Stomach smooth muscle (tissue), 2 donors: Measurements from ENCODE around the gene THRB.
A peak's percentile ranks its signal among the peaks of the same experiment; 100 is the strongest.

Source experiments
- H3K27ac ChIP-seq: one replicate; pipeline ENCODE4 v1.7.0; 2013; ENCODE audit warnings: mild to moderate bottlenecking, low read length, inconsistent platforms
- H3K27me3 ChIP-seq, 2 donors: one replicate each; pipeline ENCODE4 v1.7.0; 2013; ENCODE audit warnings: low read length in 2 of 2; ENCODE audit not compliant: insufficient read depth in 2 of 2, control insufficient read depth in 1 of 2
- H3K36me3 ChIP-seq, 2 donors: one replicate each; pipeline ENCODE4 v1.7.0; 2013; ENCODE audit warnings: low read length in 2 of 2; ENCODE audit not compliant: control insufficient read depth in 2 of 2, insufficient read depth in 2 of 2
- H3K4me1 ChIP-seq: one replicate; pipeline ENCODE4 v1.7.0; 2013; ENCODE audit warnings: low read length; ENCODE audit not compliant: control insufficient read depth, insufficient read depth
- H3K4me3 ChIP-seq, 2 donors: one replicate each; pipeline ENCODE4 v1.7.0; 2013; ENCODE audit warnings: low read length in 2 of 2
- H3K9ac ChIP-seq, 2 donors: one replicate each; pipeline ENCODE4 v1.7.0; 2013; ENCODE audit warnings: low read length in 2 of 2, mild to moderate bottlenecking in 1 of 2
- H3K9me3 ChIP-seq, 2 donors: one replicate each; pipeline ENCODE4 v1.7.0; 2013; ENCODE audit warnings: low read length in 2 of 2; ENCODE audit not compliant: control insufficient read depth in 2 of 2
- donor health status: healthy.
- donor health status: Pancreatic carcinoma.

Gene THRB

GRCh38 chr3:24145981-24146822, 348.4 kb downstream of the THRB start:
- peaks cover 6 to 13% of the 10 kb centered on the region in 2 donors for H3K36me3 ChIP-seq
- H3K9ac ChIP-seq = no peak overlapping the region
- peaks cover 8% of the 10 kb centered on the region for H3K4me1 ChIP-seq
- H3K27ac ChIP-seq = peak overlapping the region; percentile 32
- H3K27me3 ChIP-seq = no peaks in the 10 kb centered on the region
- H3K9me3 ChIP-seq = no peaks in the 10 kb centered on the region
- H3K4me3 ChIP-seq = peak overlapping the region in 1 of 2 donors; percentile 28

DNA sequence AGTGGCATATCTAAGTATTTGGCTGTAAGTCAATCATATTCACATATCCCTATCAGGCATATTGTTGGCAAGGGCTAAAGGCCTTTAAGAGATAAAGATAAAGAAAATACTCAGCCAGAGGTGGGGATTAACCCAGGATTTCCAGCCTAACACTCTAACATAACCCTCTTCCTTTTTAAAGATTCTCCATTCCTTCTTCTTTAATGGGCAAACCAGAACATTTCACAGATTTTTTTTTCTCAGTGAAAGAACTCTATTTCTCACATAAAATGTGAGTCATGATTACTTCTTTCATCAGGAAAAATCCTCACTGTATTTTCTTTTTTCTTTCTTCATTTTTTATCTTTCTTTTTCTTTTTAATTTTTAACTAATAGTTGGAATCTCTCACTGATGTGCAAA, 349.2 kb downstream of the THRB start:
- Histone ChIP-seq H3K9ac (no peak overlapping the region), H3K9me3 (no peaks in the 10 kb centered on the region), H3K4me3 (no peak overlapping the region), H3K27ac (no peak overlapping the region), H3K36me3 (peaks cover 6 to 13% of the 10 kb centered on the region in 2 donors), H3K4me1 (peaks cover 8% of the 10 kb centered on the region), H3K27me3 (no peaks in the 10 kb centered on the region)

- peak overlapping the region; percentile 0 for H3K27ac ChIP-seq
- no peak overlapping the region for H3K9ac ChIP-seq
- peaks cover 6 to 13% of the 10 kb centered on the region in 2 donors for H3K36me3 ChIP-seq
- H3K4me3 ChIP-seq = no peak overlapping the region
- H3K4me1 ChIP-seq = peaks cover 34% of the 10 kb centered on the region
- H3K27me3 ChIP-seq = no peaks in the 10 kb centered on the region
- no peaks in the 10 kb centered on the region for H3K9me3 ChIP-seq
Observed at GRCh38 chr3:24142127-24142526, 352.5 kb downstream of the THRB start.

DNA sequence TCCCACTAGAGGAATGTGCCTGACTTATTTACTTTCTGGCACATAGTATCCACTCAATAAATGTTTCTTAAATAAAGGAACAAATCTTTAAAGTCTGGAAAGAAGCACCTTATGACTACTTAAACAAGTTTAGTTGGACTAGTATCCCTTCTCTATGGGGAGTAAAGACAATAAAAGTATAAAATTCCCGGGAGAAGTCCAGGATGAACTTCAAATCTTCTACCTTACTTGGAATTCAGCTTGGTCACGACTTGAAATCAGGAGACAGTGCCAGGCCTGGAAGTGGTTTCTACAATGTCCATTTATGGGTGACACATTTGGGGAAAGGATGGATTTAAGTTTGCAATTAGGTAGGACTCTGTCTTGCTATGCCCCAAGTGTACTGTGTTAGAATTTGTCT, 353.1 kb downstream of the THRB start:
- no peaks in the 10 kb centered on the region for H3K9me3 ChIP-seq
- H3K27me3 ChIP-seq = no peaks in the 10 kb centered on the region
- peak overlapping the region; percentile 0 for H3K27ac ChIP-seq
- H3K4me1 ChIP-seq = peaks cover 34% of the 10 kb centered on the region
- H3K4me3 ChIP-seq = no peak overlapping the region
- H3K36me3 ChIP-seq = peaks cover 6 to 13% of the 10 kb centered on the region in 2 donors
- H3K9ac ChIP-seq = no peak overlapping the region

DNA sequence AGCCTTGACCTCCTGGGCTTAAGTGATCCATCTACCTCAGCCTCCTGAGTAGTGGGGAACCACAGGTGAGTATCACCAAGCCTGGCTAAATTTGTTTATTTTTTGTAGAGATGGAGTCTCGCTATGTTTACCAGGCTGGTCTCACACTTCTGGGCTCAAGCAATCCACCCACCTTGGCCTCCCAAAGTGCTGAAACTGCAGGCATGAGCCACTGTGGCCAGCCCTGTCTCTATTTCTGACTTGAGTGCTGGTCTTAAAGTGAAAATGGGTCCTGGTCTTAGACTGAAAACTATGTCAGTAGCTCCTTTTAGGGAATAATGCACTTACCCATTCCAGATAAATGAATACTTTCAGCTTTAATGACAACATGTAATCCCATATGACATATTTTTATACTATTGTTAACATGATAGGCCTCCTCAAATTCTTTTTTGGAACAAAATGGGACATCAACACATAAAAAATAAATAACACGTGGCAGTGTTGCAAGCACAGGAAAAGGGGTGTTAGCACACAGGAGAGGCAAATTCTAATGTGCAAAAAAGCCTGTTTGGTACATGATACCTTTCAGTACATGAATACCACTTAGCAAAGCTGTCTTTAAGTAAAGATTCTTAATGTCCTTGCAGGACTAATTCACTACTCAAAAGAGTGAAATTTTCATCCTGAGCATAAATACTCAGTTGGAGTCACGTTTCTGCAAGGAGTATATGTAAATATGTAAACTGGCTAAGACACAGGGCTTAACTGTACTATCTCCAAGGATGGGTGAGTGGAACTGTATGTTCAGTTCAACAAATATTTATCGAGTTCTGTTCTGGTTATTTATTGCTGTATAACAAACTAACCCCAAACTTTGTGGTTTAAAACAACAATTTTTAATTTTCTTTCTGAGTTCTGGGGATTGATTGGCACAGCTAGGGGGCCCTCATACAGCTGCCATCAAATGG, 354.9 kb downstream of the THRB start:
- peak overlapping the region; percentile 85 for H3K27ac ChIP-seq
- no peak overlapping the region for H3K9ac ChIP-seq
- H3K4me3 ChIP-seq = no peak overlapping the region
- no peaks in the 10 kb centered on the region for H3K9me3 ChIP-seq
- H3K27me3 ChIP-seq = no peaks in the 10 kb centered on the region
- H3K4me1 ChIP-seq = peaks cover 36% of the 10 kb centered on the region
- H3K36me3 ChIP-seq = peaks cover 6 to 13% of the 10 kb centered on the region in 2 donors

DNA sequence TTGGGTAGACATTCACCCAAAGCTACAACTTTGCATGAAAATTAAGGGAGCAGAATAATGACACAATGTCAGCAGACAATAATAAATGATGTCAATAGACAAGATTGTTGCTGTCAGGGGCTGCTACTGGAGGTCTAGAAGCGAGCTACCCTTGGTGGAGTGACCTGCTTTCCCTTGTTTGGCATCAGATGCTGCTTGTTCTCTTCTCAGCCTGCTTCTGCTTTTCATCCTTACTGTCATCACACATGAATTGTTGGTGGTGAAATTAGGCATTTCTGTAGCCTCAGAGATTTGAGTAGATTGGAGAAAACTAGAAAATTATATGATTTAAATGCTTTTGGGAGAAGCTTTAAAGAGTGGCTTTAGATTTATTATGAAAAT, 355.8 kb downstream of the THRB start:
- Histone ChIP-seq H3K4me3 (no peak overlapping the region), H3K4me1 (peaks cover 45% of the 10 kb centered on the region)

GRCh38 chr3:24137958-24138875, 356.4 kb downstream of the THRB start:
- H3K9ac ChIP-seq = no peak overlapping the region
- H3K4me1 ChIP-seq = peaks cover 48% of the 10 kb centered on the region
- H3K36me3 ChIP-seq = peaks cover 6 to 8% of the 10 kb centered on the region in 2 donors
- H3K27me3 ChIP-seq = no peaks in the 10 kb centered on the region
- peak overlapping the region; percentile 85 for H3K27ac ChIP-seq
- no peaks in the 10 kb centered on the region for H3K9me3 ChIP-seq
- peak overlapping the region; percentile 2 to 22 for H3K4me3 ChIP-seq

More for the DNA sequence above, 355.8 kb downstream of the THRB start:
- Histone ChIP-seq H3K27me3 (no peaks in the 10 kb centered on the region), H3K27ac (peak overlapping the region; percentile 85), H3K36me3 (peaks cover 6 to 13% of the 10 kb centered on the region in 2 donors), H3K9me3 (no peaks in the 10 kb centered on the region), H3K9ac (no peak overlapping the region)

GRCh38 chr3:24137334-24137733, 357.3 kb downstream of the THRB start:
- Histone ChIP-seq H3K4me3 (no peak overlapping the region), H3K9ac (no peak overlapping the region), H3K4me1 (peaks cover 48% of the 10 kb centered on the region), H3K36me3 (peaks cover under 1 to 10% of the 10 kb centered on the region in 2 donors), H3K27ac (peak overlapping the region; percentile 85), H3K27me3 (no peaks in the 10 kb centered on the region), H3K9me3 (no peaks in the 10 kb centered on the region)

DNA sequence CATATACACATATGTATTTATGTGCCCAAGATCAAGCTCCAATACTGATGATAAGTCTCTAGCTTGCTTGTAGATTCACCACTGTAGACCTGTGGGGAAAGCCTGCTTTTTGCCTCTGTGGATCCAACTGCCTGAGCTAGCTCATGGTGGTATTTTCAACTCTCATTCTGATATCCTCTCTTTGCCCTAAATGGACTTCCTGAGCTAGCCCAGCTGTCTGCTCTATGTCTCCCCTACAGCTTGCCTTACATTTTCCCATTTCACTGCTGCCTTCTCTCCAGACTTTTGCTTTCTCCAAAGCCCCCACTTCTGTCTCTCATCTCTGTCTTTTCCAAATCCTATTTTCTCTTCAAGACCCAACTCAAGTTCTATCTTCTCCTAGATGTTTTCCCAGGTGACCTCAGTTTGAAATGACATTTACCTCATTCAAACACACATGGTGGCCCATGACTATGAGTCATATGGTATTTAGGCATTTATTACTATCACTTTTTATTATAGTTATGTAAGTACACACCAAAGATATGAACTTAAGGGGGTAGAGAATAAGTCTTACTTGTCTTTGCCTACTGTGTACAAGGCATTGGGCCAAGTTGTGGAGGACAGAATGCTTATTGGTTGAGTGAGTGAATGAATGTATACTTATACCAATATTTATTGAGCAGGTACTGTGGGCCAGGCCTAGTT, 357.9 kb downstream of the THRB start:
- Histone ChIP-seq H3K27ac (peak overlapping the region; percentile 85), H3K9ac (no peak overlapping the region)

More for the DNA sequence above, 357.9 kb downstream of the THRB start:
- Histone ChIP-seq H3K4me3 (no peak overlapping the region), H3K36me3 (peaks cover 1 to 6% of the 10 kb centered on the region in 2 donors), H3K9me3 (no peaks in the 10 kb centered on the region), H3K4me1 (peaks cover 45% of the 10 kb centered on the region), H3K27me3 (no peaks in the 10 kb centered on the region)
